Sigmoid colon (tissue), 3 donors: ENCODE results near the gene HNRNPH2.

Experiments
- POLR2A ChIP-seq, 2 donors: fragments of 450-650 bp; IDR thresholded peaks; one replicate each; pipeline ENCODE4 v1.6.1; 2016; ENCODE audit warnings: antibody characterized with exemption in 2 of 2, mild to moderate bottlenecking in 2 of 2, moderate library complexity in 2 of 2
- TF ChIP-seq, protein P1 (sequence below), 4 experiments: fragments of 450-650 bp in 3 of 4; fragments of 200-600 bp in 1 of 4; IDR thresholded peaks; one replicate each; pipeline ENCODE4 v1.5.1; 2016 to 2019; ENCODE audit warnings: antibody characterized with exemption in 4 of 4, mild to moderate bottlenecking in 3 of 4, moderate library complexity in 2 of 4

DNA sequence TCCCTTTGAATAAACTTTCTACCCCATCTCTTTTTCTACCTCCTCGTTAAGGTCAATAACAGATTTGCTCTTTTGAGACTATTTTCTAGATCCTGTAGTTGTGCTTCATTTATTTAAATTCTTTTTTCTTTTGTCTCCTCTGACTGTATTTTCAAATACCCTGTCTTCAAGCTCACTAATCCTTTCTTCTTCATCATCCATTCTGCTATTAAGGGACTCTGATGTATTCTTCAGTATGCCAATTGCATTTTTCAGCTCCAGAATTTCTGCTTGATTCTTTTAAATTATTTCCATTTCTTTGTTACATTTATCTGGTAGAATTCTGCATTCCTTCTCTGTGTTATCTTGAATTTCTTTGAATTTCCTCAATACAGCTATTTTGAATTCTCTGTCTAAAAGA is 41.3 kb downstream of the HNRNPH2 start:
- TF ChIP-seq, protein P1, sequence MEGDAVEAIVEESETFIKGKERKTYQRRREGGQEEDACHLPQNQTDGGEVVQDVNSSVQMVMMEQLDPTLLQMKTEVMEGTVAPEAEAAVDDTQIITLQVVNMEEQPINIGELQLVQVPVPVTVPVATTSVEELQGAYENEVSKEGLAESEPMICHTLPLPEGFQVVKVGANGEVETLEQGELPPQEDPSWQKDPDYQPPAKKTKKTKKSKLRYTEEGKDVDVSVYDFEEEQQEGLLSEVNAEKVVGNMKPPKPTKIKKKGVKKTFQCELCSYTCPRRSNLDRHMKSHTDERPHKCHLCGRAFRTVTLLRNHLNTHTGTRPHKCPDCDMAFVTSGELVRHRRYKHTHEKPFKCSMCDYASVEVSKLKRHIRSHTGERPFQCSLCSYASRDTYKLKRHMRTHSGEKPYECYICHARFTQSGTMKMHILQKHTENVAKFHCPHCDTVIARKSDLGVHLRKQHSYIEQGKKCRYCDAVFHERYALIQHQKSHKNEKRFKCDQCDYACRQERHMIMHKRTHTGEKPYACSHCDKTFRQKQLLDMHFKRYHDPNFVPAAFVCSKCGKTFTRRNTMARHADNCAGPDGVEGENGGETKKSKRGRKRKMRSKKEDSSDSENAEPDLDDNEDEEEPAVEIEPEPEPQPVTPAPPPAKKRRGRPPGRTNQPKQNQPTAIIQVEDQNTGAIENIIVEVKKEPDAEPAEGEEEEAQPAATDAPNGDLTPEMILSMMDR (IDR thresholded peaks at IDR 0.05) = no peak
- TF ChIP-seq POLR2A (IDR thresholded peaks at IDR 0.05) = no peak
